Stimulated activated effector memory CD8-positive, alpha-beta T cell treated with anti-CD3 and anti-CD28 coated beads, Interleukin-12 subunit alpha, Interleukin-12 subunit beta, amount 100 ng/mL, for 72 hours (primary cell): ENCODE measurements around the gene C17orf114.

Experiments
- ATAC-seq: fragments of 150-1000 bp; cut with Tn5 transposase; 2 replicates; pipeline ENCODE4 v1.10.0; 2021
- DNase-seq, 2 donors: peaks; one replicate each; pipeline ENCODE4 v3.0.0; 2021 to 2022; ENCODE audit warnings: low spot score in 2 of 2
- H3K27ac Mint-ChIP-seq: one replicate; pipeline ENCODE4 v1.8.0; 2022; ENCODE audit warnings: mild to moderate bottlenecking, mixed read lengths
- H3K36me3 Mint-ChIP-seq: one replicate; pipeline ENCODE4 v1.8.0; 2022; ENCODE audit warnings: mild to moderate bottlenecking, mixed read lengths
- H3K4me1 Mint-ChIP-seq: one replicate; pipeline ENCODE4 v1.8.0; 2022; ENCODE audit warnings: mixed read lengths
- H3K4me3 Mint-ChIP-seq: one replicate; pipeline ENCODE4 v1.8.0; 2022; ENCODE audit warnings: mild to moderate bottlenecking, mixed read lengths
- H3K9me3 Mint-ChIP-seq: one replicate; pipeline ENCODE4 v1.8.0; 2022; ENCODE audit warnings: mixed read lengths

C17orf114 gene

GRCh38 chr17:4802228-4802627 is at the start of gene C17orf114:
C17orf114 (minus strand) TSS chr17:4802328.
- Mint-ChIP-seq H3K4me3 (no peak within 1 kb of the TSS), H3K9me3 (no peaks in the 10 kb centered on the region), H3K36me3 (peaks cover 35% of the 10 kb centered on the region), H3K27ac (peak within 1 kb of the TSS; percentile 29), H3K4me1 (peaks cover 15% of the 10 kb centered on the region)
- no peak for DNase-seq
- ATAC-seq, result no peak

- no peak for DNase-seq
- ATAC-seq, result no peak
- H3K36me3 Mint-ChIP-seq, result peaks cover 30% of the 10 kb centered on the region
- peaks cover 60% of the 10 kb centered on the region for H3K4me1 Mint-ChIP-seq
- H3K9me3 Mint-ChIP-seq, result peaks cover 5% of the 10 kb centered on the region
- H3K4me3 Mint-ChIP-seq, result no peak overlapping the region
- H3K27ac Mint-ChIP-seq, result no peak overlapping the region
These were observed 49.0 kb upstream of the C17orf114 start for GRCh38 chr17:4851084-4851483.

GRCh38 chr17:4850246-4850645 is 48.1 kb upstream of the C17orf114 start:
- no peak overlapping the region for H3K27ac Mint-ChIP-seq
- H3K9me3 Mint-ChIP-seq, result peaks cover 5% of the 10 kb centered on the region
- no peak for ATAC-seq
- H3K4me3 Mint-ChIP-seq, result no peak overlapping the region
- H3K4me1 Mint-ChIP-seq, result peaks cover 62% of the 10 kb centered on the region
- DNase-seq, result no peak
- peaks cover 30% of the 10 kb centered on the region for H3K36me3 Mint-ChIP-seq

- Mint-ChIP-seq H3K4me1 (peaks cover 66% of the 10 kb centered on the region), H3K9me3 (peaks cover 5% of the 10 kb centered on the region), H3K36me3 (peaks cover 24% of the 10 kb centered on the region), H3K27ac (no peak overlapping the region), H3K4me3 (no peak overlapping the region)
- DNase-seq (no peak), ATAC-seq (no peak)
These were observed 46.9 kb upstream of the C17orf114 start for GRCh38 chr17:4849011-4849536.

GRCh38 chr17:4846635-4847390 is 44.7 kb upstream of the C17orf114 start:
- Mint-ChIP-seq H3K4me1 (peaks cover 58% of the 10 kb centered on the region), H3K36me3 (peaks cover 2% of the 10 kb centered on the region), H3K27ac (no peak overlapping the region), H3K9me3 (no peaks in the 10 kb centered on the region), H3K4me3 (no peak overlapping the region)
- ATAC-seq (no peak), DNase-seq (no peak)

- DNase-seq, result no peak
- Mint-ChIP-seq H3K36me3 (peaks cover 7% of the 10 kb centered on the region), H3K27ac (peak overlapping the region; percentile 45), H3K4me3 (no peak overlapping the region), H3K9me3 (no peaks in the 10 kb centered on the region), H3K4me1 (peaks cover 58% of the 10 kb centered on the region)
- ATAC-seq, result no peak
These were observed 43.0 kb upstream of the C17orf114 start for GRCh38 chr17:4845118-4845517.

- Mint-ChIP-seq H3K9me3 (no peaks in the 10 kb centered on the region), H3K36me3 (peaks cover 7% of the 10 kb centered on the region), H3K4me1 (peaks cover 62% of the 10 kb centered on the region), H3K27ac (no peak overlapping the region), H3K4me3 (no peak overlapping the region)
- ATAC-seq (no peak), DNase-seq (no peak)
These were observed 41.3 kb upstream of the C17orf114 start for GRCh38 chr17:4843321-4844000.

GRCh38 chr17:4842376-4842775 is 40.2 kb upstream of the C17orf114 start:
- DNase-seq (no peak), ATAC-seq (no peak)
- Mint-ChIP-seq H3K4me1 (peaks cover 63% of the 10 kb centered on the region), H3K9me3 (no peaks in the 10 kb centered on the region), H3K4me3 (no peak overlapping the region), H3K36me3 (peaks cover 7% of the 10 kb centered on the region), H3K27ac (no peak overlapping the region)

- Mint-ChIP-seq H3K9me3 (no peaks in the 10 kb centered on the region), H3K36me3 (peaks cover 7% of the 10 kb centered on the region)
These were observed 38.7 kb upstream of the C17orf114 start for GRCh38 chr17:4840893-4841242.

GRCh38 chr17:4839965-4840892 is 38.1 kb upstream of the C17orf114 start:
- peak overlapping the region; percentile 58 for H3K4me3 Mint-ChIP-seq
- H3K36me3 Mint-ChIP-seq, result peaks cover 7% of the 10 kb centered on the region
- H3K27ac Mint-ChIP-seq, result peak overlapping the region; percentile 87
- DNase-seq (no peak), ATAC-seq (no peak)
- H3K4me1 Mint-ChIP-seq, result peaks cover 74% of the 10 kb centered on the region
- H3K9me3 Mint-ChIP-seq, result no peaks in the 10 kb centered on the region

More at GRCh38 chr17:4840893-4841242, 38.7 kb upstream of the C17orf114 start:
- DNase-seq, result peak in 1 of 2 donors; percentile 8
- peak; percentile 94 for ATAC-seq
- Mint-ChIP-seq H3K4me1 (peaks cover 71% of the 10 kb centered on the region), H3K27ac (peak overlapping the region; percentile 87), H3K4me3 (peak overlapping the region; percentile 58)

GRCh38 chr17:4839221-4839620 is 37.1 kb upstream of the C17orf114 start:
- H3K4me1 Mint-ChIP-seq, result peaks cover 74% of the 10 kb centered on the region
- ATAC-seq (no peak), DNase-seq (no peak)
- peak overlapping the region; percentile 58 for H3K4me3 Mint-ChIP-seq
- peaks cover 8% of the 10 kb centered on the region for H3K36me3 Mint-ChIP-seq
- H3K9me3 Mint-ChIP-seq, result no peaks in the 10 kb centered on the region
- peak overlapping the region; percentile 12 for H3K27ac Mint-ChIP-seq

- Mint-ChIP-seq H3K4me3 (no peak overlapping the region), H3K36me3 (peaks cover 16% of the 10 kb centered on the region), H3K4me1 (peaks cover 80% of the 10 kb centered on the region), H3K9me3 (no peaks in the 10 kb centered on the region), H3K27ac (no peak overlapping the region)
- DNase-seq (no peak), ATAC-seq (no peak)
These were observed 36.2 kb upstream of the C17orf114 start for GRCh38 chr17:4838309-4838785.

- H3K4me1 Mint-ChIP-seq, result peaks cover 80% of the 10 kb centered on the region
- peaks cover 20% of the 10 kb centered on the region for H3K36me3 Mint-ChIP-seq
- no peak overlapping the region for H3K4me3 Mint-ChIP-seq
- DNase-seq (no peak), ATAC-seq (no peak)
- no peaks in the 10 kb centered on the region for H3K9me3 Mint-ChIP-seq
- peak overlapping the region; percentile 36 for H3K27ac Mint-ChIP-seq
These were observed 35.6 kb upstream of the C17orf114 start for GRCh38 chr17:4837471-4838308.

GRCh38 chr17:4836221-4836620 is 34.1 kb upstream of the C17orf114 start:
- peak overlapping the region; percentile 85 for H3K4me3 Mint-ChIP-seq

More at GRCh38 chr17:4836221-4836620, 34.1 kb upstream of the C17orf114 start:
- DNase-seq (no peak), ATAC-seq (no peak)
- Mint-ChIP-seq H3K27ac (peak overlapping the region; percentile 63), H3K4me1 (peaks cover 70% of the 10 kb centered on the region), H3K9me3 (no peaks in the 10 kb centered on the region), H3K36me3 (peaks cover 22% of the 10 kb centered on the region)
